ENCODE results near the gene MRAS. TPM values are rescaled to one million over a fixed set of nuclear protein-coding genes. Genes with fewer than 3 reads are reported as not detected.
"Not testable (repeated sequence)": the region's sequence is repeated elsewhere in the genome, so short reads cannot be mapped to it uniquely, and the experiment has no call there.

The MRAS gene
- polyA plus RNA-seq, 1 donor: 29.7 TPM

DNA sequence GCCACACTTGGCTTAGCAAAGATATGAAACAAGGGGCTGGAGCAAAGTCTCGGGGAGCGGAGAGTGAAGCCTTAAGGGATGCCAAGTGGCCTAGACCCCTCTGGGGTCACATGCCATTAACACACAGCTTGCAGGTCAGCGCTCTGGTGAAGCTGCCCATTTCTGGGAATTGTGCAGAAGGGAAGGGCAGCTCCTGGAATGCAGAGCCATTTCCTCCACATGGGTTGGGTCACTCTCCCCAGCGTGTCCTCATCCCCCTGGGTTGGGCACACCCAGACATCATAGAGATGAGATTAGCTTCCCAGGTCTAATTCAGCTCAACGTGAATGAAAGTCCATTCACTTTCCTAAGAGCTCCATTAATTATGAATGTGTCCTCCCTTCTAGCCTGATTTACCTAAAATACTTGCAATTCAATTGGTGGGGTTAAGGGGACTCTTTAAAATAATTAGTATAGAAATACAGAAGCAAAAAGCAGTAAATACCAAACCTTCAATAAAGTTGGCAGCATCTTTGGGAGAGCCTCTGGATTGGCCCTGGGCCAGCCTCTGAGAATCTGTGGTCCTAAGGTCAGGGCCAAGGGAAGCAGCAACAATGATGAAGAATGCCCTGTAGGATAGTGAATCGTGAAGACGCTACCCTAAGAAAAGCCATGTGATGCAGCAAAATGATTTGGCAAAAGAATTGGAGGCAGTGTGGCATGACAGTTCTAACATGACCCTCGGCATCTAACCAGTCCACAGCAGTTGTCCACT, 17.8 kb downstream of the MRAS start:
- no peak for DNase-seq

DNA sequence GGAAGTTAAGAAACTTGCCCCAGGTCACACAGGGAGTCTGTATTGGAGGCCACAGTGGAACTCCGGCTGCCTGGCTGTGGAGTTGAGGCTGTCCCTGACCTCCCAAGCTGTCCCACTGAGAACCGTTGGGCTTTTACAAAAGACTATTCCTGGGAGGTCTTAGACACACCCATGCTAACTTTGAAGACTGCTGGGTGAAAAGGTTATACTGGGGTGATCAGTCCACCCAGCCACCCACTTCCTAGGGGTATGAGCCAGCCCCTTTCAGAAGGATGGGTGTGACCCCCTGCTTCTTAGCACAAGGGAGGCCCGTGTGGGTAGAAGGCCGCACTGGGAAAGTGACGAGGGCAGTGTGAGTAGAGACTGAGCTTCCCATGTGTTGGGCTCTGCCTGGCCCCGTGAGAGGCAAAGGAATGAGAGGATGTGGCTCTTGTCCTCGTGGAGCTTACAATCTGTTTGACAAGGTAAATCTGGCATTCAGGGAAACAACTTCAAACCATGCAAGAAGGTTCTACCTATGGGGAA, 19.0 kb downstream of the MRAS start:
- no peak for DNase-seq

DNA sequence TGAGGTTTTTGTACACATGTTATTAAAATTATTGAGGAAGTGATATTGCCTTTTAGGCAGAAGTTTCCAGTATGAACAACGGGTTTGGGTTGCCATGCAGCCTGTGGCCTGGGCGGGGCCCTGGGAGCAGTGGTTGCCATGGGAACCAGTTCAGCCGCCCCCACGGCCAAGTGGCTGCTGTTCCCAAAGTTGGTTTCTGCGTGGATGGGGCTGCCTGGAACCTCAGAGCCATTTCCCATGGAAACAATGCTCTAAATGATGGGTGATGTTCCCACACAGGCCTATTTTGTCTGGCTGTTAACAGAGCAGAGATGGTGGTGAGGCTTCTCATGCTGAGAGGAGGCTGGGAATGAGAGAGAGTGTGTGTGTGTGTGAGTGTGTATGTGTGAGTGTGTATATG, 19.5 kb downstream of the MRAS start:
- no peak for DNase-seq

DNA sequence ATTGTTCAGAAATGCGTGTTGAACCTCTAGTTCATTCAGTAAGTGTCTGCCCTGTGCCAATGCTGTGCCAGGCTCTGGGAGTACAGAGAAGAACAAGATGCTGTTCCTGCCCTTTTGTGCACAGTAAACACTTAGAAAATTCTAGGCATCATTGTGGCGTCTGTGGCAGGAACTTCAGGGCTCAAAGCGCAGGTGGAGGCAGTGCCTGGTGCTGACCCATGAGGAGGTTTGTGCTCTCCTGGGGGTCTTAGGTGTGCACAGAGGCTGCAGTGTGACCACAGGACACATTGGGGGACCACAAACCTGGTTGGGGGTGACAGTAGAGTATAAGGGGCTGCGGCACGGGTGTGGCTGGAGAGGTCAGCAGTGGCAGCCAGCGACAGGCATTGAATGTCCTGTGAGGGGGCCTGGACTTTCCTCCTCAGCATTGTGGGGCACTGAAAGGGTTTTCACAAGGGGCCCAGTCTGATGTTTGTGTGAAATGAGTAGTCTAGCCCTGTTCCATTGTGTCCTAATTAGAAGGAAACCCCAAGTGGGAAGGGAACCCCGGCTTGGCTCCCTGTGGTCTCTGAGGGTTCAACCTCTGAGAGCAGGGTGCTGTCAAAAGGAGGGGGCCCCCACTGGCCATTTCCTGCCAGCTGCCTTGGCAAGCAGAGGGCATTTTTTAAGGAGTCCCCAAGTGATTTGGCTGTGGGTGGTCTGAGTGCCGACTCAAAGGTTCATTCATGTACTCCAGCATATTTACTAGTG, 20.9 kb downstream of the MRAS start:
- no peak for DNase-seq

DNA sequence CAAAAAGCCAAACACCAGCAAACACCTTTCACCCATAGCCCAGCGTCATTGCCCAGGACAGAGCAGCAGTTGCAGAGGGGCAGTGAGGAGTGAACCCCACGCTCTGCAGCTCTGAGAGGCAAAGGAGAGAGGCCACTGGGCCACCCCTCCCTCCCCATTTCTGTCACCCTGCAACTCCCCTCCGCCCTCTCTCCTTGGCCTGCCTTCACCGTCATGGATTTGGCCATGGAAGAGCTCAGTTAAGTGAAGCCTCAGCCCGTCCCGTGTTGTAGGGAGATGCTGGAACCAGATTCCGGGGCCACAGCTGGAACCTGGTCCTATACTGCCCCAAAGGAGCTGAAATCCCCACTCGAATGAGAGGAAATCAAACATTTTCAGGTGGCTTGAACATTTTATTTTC, 21.9 kb downstream of the MRAS start:
- no peak for DNase-seq

DNA sequence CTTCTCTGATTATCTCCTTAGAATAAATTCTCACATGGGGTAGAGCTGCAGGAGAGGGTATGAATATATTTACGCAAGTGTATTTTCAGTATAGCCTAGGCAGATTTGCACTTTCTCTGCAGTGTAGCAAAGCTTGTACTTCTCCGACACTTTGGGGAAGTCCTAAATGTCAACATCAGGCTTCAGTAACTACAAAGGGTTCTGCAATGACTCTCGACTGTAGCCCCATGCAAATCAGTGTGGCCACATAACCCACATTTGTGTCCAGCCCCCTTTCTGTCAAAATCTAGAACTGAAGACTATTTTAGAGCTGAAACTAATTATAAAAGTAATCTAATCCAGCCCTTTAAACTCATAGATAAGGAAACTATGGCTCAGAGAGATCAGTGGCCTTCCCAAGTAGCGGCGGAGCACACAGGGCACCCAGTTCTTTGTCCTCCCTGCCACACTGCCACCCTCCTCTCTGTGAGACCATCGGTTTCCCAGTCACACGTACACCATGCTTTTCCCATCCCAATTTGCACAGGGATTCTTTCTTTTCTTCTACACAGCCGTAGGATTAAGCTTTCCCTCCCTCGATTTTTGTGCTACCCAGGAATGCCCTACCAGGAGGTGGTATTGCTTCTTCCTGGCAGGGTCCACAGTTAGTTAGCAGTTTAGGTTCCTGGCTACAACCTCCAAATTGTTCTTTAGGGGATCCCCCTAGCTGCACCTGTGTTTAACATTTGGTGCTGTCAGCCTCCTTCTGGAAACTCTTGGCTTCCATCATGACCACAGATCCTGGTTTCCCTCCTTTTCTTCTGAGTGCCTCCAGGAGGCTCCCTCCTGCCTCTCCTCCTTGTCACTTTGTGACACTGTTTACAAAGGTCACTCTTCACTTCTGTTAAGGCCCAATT, 22.9 kb downstream of the MRAS start:
- DNase-seq: no peak

DNA sequence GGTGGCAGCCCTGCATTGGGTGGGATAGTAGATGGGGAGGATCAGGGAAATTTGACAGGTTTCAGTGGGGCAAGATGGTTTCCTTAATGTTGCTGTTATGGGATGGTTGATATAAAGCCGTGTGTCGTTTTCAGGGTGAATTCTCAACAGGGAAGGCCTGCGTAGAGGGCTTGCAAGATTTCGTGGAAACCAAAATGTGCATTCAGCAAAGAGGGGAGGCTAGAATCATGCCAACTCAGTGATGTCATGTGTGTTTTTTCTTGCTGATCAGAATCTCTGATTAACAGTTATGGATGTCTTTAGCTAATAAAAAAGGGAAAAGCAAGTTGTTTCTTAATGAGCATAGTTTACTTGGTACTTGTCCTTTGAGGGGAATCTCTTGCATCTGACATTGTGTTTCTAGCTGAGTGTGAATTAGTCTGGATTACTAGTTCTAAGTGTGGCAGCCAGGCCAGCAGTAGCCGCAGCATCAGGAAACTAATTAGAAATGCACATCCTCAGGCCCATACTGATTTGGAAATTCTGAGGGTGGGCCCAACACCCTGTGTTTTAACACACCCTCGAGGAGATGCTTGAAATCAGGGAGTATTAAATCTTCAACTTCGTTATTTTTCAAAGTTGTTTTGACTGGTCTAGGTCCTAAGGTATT, 24.8 kb downstream of the MRAS start:
- no peak for DNase-seq

DNA sequence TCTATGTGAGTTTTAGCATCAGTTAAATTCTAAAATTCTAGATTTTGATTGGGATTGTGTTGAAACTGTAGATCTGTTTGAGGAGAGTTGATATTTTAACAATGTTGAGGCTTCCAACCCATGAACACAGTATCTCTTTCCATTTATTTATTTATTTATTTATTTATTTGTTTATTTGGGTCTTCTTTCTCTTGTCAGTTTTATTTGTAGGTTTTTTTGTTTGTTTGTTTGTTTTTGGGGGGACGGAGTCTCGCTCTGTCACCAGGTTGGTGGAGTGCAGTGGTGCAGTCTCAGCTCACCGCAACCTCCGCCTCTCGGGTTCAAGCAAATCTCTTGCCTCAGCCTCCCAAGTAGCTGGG, 25.3 kb downstream of the MRAS start:
- DNase-seq: no peak

DNA sequence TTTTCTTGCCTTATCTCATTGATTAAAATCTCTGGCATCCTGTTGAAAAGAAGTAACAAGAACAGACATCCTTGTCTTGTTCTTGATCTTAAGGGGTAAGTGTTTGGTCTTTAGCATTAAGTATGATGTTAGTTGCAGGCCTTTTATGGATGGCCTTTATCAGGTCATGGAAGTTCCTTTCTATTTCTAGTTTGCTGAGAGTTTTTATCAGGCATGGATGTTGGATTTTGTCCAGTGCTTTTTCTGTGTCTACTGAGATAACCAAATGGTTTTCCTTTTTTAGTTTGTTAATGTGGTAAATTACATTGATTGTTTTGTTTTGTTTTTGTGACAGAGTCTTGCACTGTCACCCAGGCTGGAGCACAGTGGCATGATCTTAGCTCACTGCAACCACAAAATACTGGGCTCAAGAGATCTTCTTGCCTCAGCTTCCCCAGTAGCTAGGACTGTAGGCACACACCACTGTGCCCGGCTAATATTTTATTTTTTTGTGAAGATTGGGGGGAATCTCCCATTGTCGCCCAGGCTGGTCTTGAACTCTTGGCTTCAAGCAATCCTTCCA, 26.3 kb downstream of the MRAS start:
- no peak for DNase-seq

DNA sequence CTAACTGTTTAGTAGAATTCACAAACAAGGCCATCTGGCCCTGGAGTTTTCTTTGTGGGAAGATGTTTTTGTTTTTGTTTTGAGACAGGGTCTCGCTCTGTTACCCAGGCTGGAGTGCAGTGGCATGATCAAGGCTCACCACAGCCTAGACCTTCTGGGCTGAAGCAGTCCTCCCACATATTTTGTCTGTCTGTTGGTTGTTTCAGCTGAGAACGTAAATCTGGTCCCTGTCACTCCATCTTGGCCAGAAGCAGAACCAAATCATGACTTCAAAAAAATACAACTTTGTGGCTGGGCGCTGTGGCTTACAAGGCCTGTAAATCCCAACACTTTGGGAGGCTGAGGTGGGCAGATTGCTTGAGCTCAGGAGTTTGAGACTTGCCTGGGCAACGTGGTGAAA, 27.1 kb downstream of the MRAS start:
- DNase-seq: no peak

DNA sequence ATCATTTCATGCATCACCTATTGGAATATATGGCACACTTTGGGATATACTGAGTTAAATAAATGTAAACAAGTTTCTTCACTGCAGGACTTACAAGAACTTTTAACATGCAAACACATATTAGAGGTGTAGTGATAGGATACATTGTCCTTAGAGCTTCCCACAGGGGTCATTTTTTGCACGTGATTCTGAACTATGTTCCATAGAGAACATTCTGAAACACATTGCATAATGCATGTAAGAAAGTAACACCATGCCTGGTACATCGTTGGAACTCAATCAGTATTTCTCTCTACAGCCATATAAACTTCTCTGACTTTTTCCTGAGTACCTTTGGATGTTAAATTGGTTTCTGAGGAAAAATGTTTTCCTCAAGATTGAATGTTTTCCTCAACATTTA, 28.3 kb downstream of the MRAS start:
- no peak for DNase-seq

DNA sequence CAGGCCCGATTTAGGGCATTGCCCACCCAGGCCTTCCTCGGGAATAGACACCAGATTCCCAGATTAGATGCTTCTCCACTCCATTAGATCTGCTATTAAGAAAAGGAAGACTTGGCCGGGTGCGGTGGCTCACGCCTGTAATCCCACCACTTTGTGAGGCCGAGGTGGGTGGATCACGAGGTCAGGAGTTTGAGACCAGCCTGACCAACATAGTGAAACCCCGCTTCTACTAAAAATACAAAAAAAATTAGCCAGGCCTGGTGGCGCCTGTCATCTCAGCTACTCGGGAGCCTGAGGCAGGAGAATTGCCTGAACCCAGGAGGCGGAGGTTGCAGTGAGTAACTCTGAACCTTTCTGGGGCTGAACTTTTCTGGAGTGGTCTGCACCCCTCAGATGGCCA, 28.8 kb downstream of the MRAS start:
- not testable (repeated sequence) for DNase-seq

DNA sequence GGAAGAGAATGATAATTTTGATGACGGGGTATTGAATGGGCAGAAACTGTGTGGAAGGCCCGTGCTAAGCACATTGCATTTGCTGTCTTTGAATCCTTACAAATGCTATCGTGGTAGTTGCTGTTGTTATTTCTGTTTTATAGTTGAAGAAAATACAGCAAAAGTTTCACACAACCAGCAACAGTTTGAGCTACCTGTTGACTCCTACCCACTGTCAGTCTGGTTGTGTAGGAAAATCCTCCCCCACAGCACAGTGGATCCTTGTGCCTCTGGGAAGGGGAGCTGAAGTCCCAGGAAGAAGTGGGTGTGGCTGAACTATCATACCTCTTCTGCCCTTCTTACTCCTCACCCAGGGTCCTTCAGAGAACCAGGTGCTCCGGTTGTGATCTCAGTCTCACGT, 29.4 kb downstream of the MRAS start:
- DNase-seq: no peak

DNA sequence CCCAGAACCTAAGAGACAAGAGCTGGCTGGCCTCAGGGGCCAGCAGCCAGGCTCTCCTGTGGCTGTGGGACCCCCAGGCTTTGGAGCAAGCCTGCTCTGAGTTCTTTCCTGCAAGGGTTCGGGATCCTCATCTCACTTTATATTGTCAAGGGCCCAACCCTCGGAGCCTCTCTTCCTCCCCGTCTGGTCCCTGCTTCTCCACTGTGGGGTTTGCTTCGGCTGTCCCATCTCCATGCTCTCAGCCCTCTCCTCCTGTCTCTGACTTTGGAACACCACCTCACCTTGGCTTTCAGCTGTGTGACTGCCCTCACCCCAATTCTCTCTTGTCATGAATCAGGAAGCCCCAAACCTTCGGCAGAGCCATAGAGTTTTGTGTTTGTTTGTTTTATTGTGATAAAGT, 30.0 kb downstream of the MRAS start:
- no peak for DNase-seq

DNA sequence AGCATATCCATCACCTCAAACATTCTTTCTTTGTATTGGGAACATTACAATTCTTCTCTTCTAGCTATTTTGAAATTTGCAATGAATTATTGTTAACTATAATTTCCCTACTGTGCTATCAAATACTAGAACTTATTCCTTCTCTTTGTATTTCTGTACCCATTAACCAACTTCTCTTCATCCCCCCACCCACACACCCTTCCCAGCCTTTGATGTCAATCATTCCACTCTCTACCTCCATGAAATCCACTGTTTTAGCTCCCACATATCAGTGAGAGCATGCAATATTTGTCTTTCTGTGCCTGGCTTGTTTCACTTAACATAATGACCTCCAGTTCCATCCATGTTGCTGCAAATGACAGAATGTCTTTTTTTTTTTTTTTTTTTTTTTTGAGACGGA, 30.6 kb downstream of the MRAS start:
- no peak for DNase-seq

DNA sequence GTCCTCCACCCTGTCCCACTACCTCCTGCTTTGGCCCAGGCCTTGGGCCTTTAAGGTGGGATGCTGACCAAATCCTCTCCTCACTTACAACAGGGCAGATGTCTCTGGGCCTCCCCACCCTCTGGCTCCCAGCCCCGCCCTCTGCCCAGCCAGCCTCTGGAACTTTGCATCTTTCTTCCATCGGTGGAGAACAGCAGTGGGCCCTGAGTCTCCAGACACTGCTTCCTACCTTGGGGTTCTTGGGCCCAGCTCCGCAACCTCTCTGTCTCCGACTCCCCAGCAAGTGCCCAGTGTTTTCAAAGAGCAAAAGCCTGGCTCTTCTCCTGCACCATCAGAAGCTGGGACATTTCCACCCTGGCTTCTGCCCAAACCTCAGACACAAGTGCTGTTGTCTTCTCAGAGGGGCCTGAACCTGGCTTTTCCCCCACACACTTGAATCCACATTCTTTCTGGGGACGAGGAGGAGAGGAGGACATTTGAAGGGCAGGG, 33.1 kb downstream of the MRAS start:
- DNase-seq: no peak

DNA sequence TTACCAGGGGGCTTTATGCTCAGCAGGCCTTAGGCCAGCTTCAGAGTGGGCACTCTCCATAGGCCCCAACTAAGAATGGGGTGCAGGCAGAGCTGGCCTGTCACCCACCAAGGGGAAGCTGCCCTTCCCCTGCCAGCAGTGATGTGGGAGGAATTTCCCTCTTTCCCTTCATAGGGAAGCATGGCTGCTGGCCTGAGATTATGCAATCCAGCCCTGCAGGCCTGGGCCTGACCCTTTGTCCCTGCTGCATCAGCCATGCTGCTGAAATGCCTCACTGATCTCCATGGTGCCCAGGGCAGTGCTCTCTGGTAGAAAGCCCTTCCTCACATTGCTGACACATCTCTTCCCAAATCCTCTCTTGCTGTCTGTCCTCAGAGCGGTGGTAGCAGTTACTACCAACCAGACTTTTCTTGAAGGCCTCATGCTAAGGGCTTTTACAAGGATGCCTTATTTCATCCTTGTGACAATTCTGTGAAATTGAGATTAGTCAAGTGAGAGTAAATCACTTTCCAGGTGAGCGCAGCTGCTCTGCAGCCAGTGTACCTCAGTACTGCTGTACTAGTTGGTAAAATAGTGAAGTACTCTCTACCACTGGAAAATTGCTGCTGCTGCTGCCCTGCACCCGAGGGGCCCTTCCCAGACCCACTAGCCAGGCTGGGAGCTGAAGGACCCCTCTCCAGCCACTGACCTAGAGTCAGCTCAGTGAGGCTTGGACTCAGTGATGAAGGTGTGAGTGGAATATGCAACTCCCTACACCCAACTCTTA, 33.8 kb downstream of the MRAS start:
- no peak for DNase-seq

DNA sequence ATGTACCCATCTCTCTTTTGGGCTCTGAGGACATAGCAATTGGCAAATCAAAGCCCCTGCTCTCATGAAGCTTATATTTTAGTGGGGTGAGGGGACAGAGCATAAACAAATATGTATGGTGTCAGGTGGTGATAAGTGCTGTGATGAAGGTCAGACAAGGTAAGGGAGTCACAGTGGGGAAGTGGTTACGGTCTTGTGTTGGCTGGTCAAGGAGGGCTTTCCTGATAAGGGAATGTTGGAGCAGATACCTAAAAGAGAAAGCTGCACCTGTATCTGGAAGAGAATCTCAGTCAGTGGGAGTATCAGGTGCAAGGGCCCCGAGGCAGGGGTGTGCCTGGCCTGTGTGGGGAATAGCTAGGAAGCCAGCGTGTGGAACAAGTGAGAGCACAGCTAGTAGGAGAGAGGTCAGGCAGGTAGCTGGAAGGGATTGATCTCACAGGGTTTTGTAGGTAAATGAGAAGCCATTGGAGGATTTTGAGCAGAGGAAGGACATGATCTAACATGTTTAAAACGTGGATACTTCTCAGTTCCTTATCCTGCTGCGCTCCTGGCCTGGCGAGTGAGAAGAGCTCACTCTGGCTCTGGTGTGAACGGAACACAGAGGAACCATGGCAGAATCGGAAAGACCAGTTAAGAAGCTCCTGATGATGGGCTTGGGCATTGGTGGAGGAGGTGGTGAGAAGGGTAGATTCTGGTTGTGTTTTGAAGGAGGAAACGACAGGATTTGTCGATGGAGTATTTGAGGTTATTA, 35.5 kb downstream of the MRAS start:
- DNase-seq: no peak

DNA sequence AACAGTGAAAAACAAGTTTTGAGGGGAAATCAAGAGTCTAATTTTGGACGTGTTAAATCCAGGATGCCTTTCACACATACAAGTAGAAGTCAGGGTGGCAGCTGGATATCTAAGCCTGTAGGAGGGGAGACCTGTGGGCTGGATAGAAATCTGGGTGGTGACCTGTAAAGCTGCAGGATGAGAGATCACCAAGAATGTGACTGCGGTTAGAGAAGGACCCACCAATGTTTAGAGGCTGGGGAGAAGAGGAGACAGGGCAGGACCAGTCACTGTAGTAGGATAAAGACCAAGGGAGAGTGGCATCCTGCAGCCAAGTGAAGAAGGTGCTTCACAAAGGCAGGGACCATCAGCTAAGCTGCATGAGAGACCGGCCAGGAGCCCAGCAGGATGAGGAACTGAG, 36.2 kb downstream of the MRAS start:
- no peak for DNase-seq

DNA sequence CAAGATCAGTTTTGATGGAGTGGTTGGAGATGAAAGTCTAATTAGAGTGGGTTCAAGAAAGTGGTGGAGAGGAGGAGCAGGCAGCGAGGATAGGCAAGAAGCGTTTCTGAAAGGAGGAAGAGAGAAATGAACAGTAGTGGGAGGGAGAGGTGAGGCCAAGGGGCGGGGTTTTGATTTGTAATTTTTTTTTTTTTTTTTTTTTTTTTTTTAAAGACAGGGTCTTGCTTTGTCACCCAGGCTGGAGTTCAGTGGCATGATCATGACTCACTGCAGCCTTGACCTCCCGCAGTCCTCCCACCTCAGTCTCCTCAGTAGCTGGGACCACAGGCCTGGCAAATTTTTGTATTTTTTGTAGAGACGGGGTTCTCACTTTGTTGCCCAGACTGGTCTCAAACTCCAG, 36.6 kb downstream of the MRAS start:
- no peak for DNase-seq
